Measurements from ENCODE around the gene ZFAND2A. TPM values are rescaled to one million over a fixed set of nuclear protein-coding genes. Genes with fewer than 3 reads are reported as not detected.
"Not testable (repeated sequence)": the region's sequence is repeated elsewhere in the genome, so short reads cannot be mapped to it uniquely, and the experiment has no call there.

The ZFAND2A gene
- total RNA-seq, 1 experiment from 2014 or later, result 51.2 TPM

- peaks cover 16% of the 10 kb centered on the region; the same call in 1 of the 2 replicates for H3F3A ChIP-seq (ENCODE audit: insufficient read depth, low read depth)
- ChIA-PET POLR2A (ENCODE audit: unreplicated experiment) (interaction anchor here (0.5 kb wide), 1 partner anchor 115 kb away, joined by 3 read pairs; no protein-coding TSS in a partner anchor), CTCF (no interaction called here)
- no peak overlapping the region for H3K4me3 ChIP-seq
- no peak overlapping the region for H3K27ac ChIP-seq
- no peaks in the 10 kb centered on the region for H4K20me1 ChIP-seq (ENCODE audit: insufficient read depth)
- no peaks in the 10 kb centered on the region for H3K9me2 ChIP-seq (ENCODE audit: insufficient read depth)
- DNase-seq, result no peak
- H3K9me3 ChIP-seq (ENCODE audit: insufficient read depth, low read depth), result no peaks in the 10 kb centered on the region
- no peaks in the 10 kb centered on the region for H3K79me2 ChIP-seq (ENCODE audit: low read depth)
- H2AFZ ChIP-seq, result no peak overlapping the region
- H3K4me2 ChIP-seq, result no peak overlapping the region
- TF ChIP-seq EZH2 (IDR thresholded peaks at IDR 0.05; ENCODE audit: low read depth) (no peak), CTCF (conservative IDR thresholded peaks at IDR 0.05) (no peak; the same call in 1 of the 2 replicates)
- H3K36me3 ChIP-seq (ENCODE audit: low read depth), result no peaks in the 10 kb centered on the region
- no peaks in the 10 kb centered on the region for H3K27me3 ChIP-seq (ENCODE audit: insufficient read depth, low read depth)
- peaks cover 3% of the 10 kb centered on the region for H3K4me1 ChIP-seq (replicated peaks; ENCODE audit: insufficient read depth)
- BruUV-seq (replicated peaks), result no TSS peak
- intact Hi-C loops (cut with micrococcal nuclease; ENCODE audit: unreplicated experiment), result no loop called here
Measured at GRCh38 chr7:1144269-1144771, 15.7 kb downstream of the ZFAND2A start.

GRCh38 chr7:1143031-1143430 lies 17.0 kb downstream of the ZFAND2A start:
- H3K4me3 ChIP-seq; H3K36me3 ChIP-seq (ENCODE audit: low read depth); H3K79me2 ChIP-seq (ENCODE audit: low read depth); H2AFZ ChIP-seq; intact Hi-C loops (cut with micrococcal nuclease; ENCODE audit: unreplicated experiment); POLR2A ChIA-PET (ENCODE audit: unreplicated experiment); H3K27ac ChIP-seq; H3K4me1 ChIP-seq (replicated peaks; ENCODE audit: insufficient read depth); H4K20me1 ChIP-seq (ENCODE audit: insufficient read depth); H3K9me3 ChIP-seq (ENCODE audit: insufficient read depth, low read depth); H3K27me3 ChIP-seq (ENCODE audit: insufficient read depth, low read depth); H3K4me2 ChIP-seq; DNase-seq; BruUV-seq (replicated peaks); H3K9me2 ChIP-seq (ENCODE audit: insufficient read depth): not testable (repeated sequence)
- H3F3A ChIP-seq (ENCODE audit: insufficient read depth, low read depth), result peaks cover 16% of the 10 kb centered on the region
- CTCF ChIA-PET, result interaction anchor here (0.6 kb wide), 1 partner anchor 157 kb away, joined by 3 read pairs; no protein-coding TSS in a partner anchor

- TF ChIP-seq CTCF (conservative IDR thresholded peaks at IDR 0.05) (no peak), EZH2 (IDR thresholded peaks at IDR 0.05; ENCODE audit: low read depth) (no peak)
Measured at GRCh38 chr7:1142051-1142635, 17.9 kb downstream of the ZFAND2A start.

More at GRCh38 chr7:1142051-1142635, 17.9 kb downstream of the ZFAND2A start:
- no peak for DNase-seq
- H2AFZ ChIP-seq, result no peak overlapping the region
- ChIA-PET CTCF (interaction anchor here (0.5 kb wide), 1 partner anchor 16 kb away, joined by 3 read pairs; no protein-coding TSS in a partner anchor), POLR2A (ENCODE audit: unreplicated experiment) (no interaction called here)
- H3K79me2 ChIP-seq (ENCODE audit: low read depth), result peaks cover 6% of the 10 kb centered on the region
- peaks cover 21% of the 10 kb centered on the region for H3F3A ChIP-seq (ENCODE audit: insufficient read depth, low read depth)
- H3K9me2 ChIP-seq (ENCODE audit: insufficient read depth), result no peaks in the 10 kb centered on the region
- H3K4me3 ChIP-seq, result no peak overlapping the region
- peaks cover 13% of the 10 kb centered on the region for H3K4me1 ChIP-seq (replicated peaks; ENCODE audit: insufficient read depth)
- H3K4me2 ChIP-seq, result no peak overlapping the region
- H4K20me1 ChIP-seq (ENCODE audit: insufficient read depth), result 0 out of 2 replicates have a peak, but pooled peaks cover 1% of the 10 kb centered on the region
- BruUV-seq (replicated peaks), result no TSS peak
- no peaks in the 10 kb centered on the region for H3K9me3 ChIP-seq (ENCODE audit: insufficient read depth, low read depth)
- no peaks in the 10 kb centered on the region for H3K27me3 ChIP-seq (ENCODE audit: insufficient read depth, low read depth)
- H3K27ac ChIP-seq, result no peak overlapping the region
- intact Hi-C loops (cut with micrococcal nuclease; ENCODE audit: unreplicated experiment), result no loop called here
- no peaks in the 10 kb centered on the region for H3K36me3 ChIP-seq (ENCODE audit: low read depth)

All from PC-9 (cell line).